Type B pancreatic cell (in vitro differentiated cells): ENCODE measurements around the gene ITGA5. TPM values are rescaled to one million over a fixed set of nuclear protein-coding genes. Genes with fewer than 3 reads are reported as not detected.

ENCODE experiments used
- DNase-seq: peaks from one replicate; pipeline ENCODE4 v3.0.0; 2021; ENCODE audit warnings: mixed read lengths; ENCODE audit not compliant: unreplicated experiment; ENCODE audit errors: extremely low spot score
- H3K27ac Mint-ChIP-seq: 2 replicates; pipeline ENCODE4 v1.8.0; 2021; ENCODE audit warnings: mild to moderate bottlenecking, mixed read lengths
- H3K27me3 Mint-ChIP-seq: 2 replicates; pipeline ENCODE4 v1.8.0; 2021; ENCODE audit warnings: mixed read lengths
- H3K36me3 Mint-ChIP-seq: 2 replicates; pipeline ENCODE4 v1.8.0; 2021; ENCODE audit warnings: mixed read lengths
- H3K4me1 Mint-ChIP-seq: one replicate; pipeline ENCODE4 v1.8.0; 2021; ENCODE audit warnings: mixed read lengths; ENCODE audit not compliant: unreplicated experiment
- H3K4me3 Mint-ChIP-seq: 2 replicates; pipeline ENCODE4 v1.8.0; 2021; ENCODE audit warnings: mild to moderate bottlenecking, mixed read lengths
- H3K9me3 Mint-ChIP-seq: 2 replicates; pipeline ENCODE4 v1.8.0; 2021; ENCODE audit warnings: mixed read lengths
- CTCF ChIP-seq: fragments of 200-600 bp; sonication (generic); conservative IDR thresholded peaks from 2 replicates; pipeline ENCODE4 v1.5.0; 2021; ENCODE audit warnings: antibody characterized with exemption, mild to moderate bottlenecking
- total RNA-seq: library from RNA; stranded (reverse); gene quantifications from 2 replicates; pipeline ENCODE4 v1.2.1, GENCODE V29; 2021; ENCODE audit warnings: low replicate concordance

Gene ITGA5
- total RNA-seq, 1 donor from 2014 or later = 25.9 TPM

- peaks cover 38% of the 10 kb centered on the region for H3K4me1 Mint-ChIP-seq
- H3K27ac Mint-ChIP-seq = no peak overlapping the region
- TF ChIP-seq CTCF = no peak
- H3K4me3 Mint-ChIP-seq = no peak overlapping the region
- peak; percentile 96 for DNase-seq
- no peaks in the 10 kb centered on the region for H3K9me3 Mint-ChIP-seq
- peaks cover 7% of the 10 kb centered on the region for H3K27me3 Mint-ChIP-seq
- H3K36me3 Mint-ChIP-seq = no peaks in the 10 kb centered on the region
Observed at GRCh38 chr12:54358945-54359761, 59.9 kb downstream of the ITGA5 start.

- H3K9me3 Mint-ChIP-seq = no peaks in the 10 kb centered on the region
- no peak for DNase-seq
- no peak overlapping the region for H3K27ac Mint-ChIP-seq
- no peak for TF ChIP-seq CTCF
- no peaks in the 10 kb centered on the region for H3K36me3 Mint-ChIP-seq
- H3K4me3 Mint-ChIP-seq = no peak overlapping the region
- no peaks in the 10 kb centered on the region for H3K27me3 Mint-ChIP-seq
- peaks cover 41% of the 10 kb centered on the region for H3K4me1 Mint-ChIP-seq
Observed at GRCh38 chr12:54358191-54358944, 60.7 kb downstream of the ITGA5 start.

- H3K27ac Mint-ChIP-seq = peak overlapping the region; percentile 75
- no peaks in the 10 kb centered on the region for H3K36me3 Mint-ChIP-seq
- peaks cover 49% of the 10 kb centered on the region for H3K4me1 Mint-ChIP-seq
- no peaks in the 10 kb centered on the region for H3K27me3 Mint-ChIP-seq
- peak; percentile 7 for TF ChIP-seq CTCF
- no peaks in the 10 kb centered on the region for H3K9me3 Mint-ChIP-seq
- no peak for DNase-seq
- H3K4me3 Mint-ChIP-seq = no peak overlapping the region
Observed at GRCh38 chr12:54357506-54358190, 61.4 kb downstream of the ITGA5 start.

GRCh38 chr12:54356951-54357356, 62.1 kb downstream of the ITGA5 start:
- Mint-ChIP-seq H3K27me3 (no peaks in the 10 kb centered on the region), H3K9me3 (no peaks in the 10 kb centered on the region), H3K36me3 (no peaks in the 10 kb centered on the region), H3K4me3 (no peak overlapping the region), H3K4me1 (peaks cover 55% of the 10 kb centered on the region), H3K27ac (peak overlapping the region; percentile 75)
- no peak for TF ChIP-seq CTCF
- no peak for DNase-seq

- H3K27ac Mint-ChIP-seq = peak overlapping the region; percentile 75
- no peaks in the 10 kb centered on the region for H3K36me3 Mint-ChIP-seq
- H3K4me3 Mint-ChIP-seq = no peak overlapping the region
- peaks cover 63% of the 10 kb centered on the region for H3K4me1 Mint-ChIP-seq
- no peak for DNase-seq
- H3K9me3 Mint-ChIP-seq = no peaks in the 10 kb centered on the region
- no peaks in the 10 kb centered on the region for H3K27me3 Mint-ChIP-seq
- TF ChIP-seq CTCF = no peak
Observed at GRCh38 chr12:54356228-54356627, 62.8 kb downstream of the ITGA5 start.
